H1 (cell line): ENCODE data around the gene KRTAP3-2. TPM values are rescaled to one million over a fixed set of nuclear protein-coding genes. Genes with fewer than 3 reads are reported as not detected.

Experiments used
- CTCF ChIA-PET: fragments of 300-600 bp; sonication (Branson Sonifier 250); formaldehyde crosslinking; loops from one replicate; lab custom pipeline; 2021; ENCODE audit not compliant: partially characterized antibody; lab: Charles Lee
- POLR2A ChIA-PET: fragments of 300-600 bp; sonication (Branson Sonifier 250); formaldehyde crosslinking; loops from one replicate; lab custom pipeline; 2021; ENCODE audit warnings: inconsistent platforms; ENCODE audit not compliant: partially characterized antibody; lab: Charles Lee
- DNase-seq, 2 experiments: peaks; one replicate each; pipeline versions ENCODE4 v3.0.0 to v3.0.0-alpha.2; 2010 to 2022; ENCODE audit warnings: low spot score in 2 of 2, low read depth in 1 of 2, mixed read lengths in 1 of 2
- FAIRE-seq: peaks from 2 replicates; lab custom pipeline; 2011; peaks lifted over from hg19 to GRCh38; lab: Jason Lieb, UNC
- H2AFZ ChIP-seq: 2 replicates; pipeline ENCODE4 v1.8.1; 2012; ENCODE audit warnings: low read length, inconsistent platforms
- H2AK5ac ChIP-seq: 2 replicates; pipeline ENCODE4 v1.6.1; 2013; ENCODE audit warnings: low read depth, low read length
- H2BK120ac ChIP-seq: replicated peaks from 2 replicates; pipeline ENCODE3; 2013; ENCODE audit warnings: low read depth, low read length, inconsistent platforms
- H2BK12ac ChIP-seq: 2 replicates; pipeline ENCODE4 v1.6.1; 2013; ENCODE audit warnings: low read depth, low read length
- H2BK15ac ChIP-seq: 2 replicates; pipeline ENCODE4 v1.6.1; 2013; ENCODE audit warnings: low read length
- H2BK20ac ChIP-seq: 2 replicates; pipeline ENCODE4 v1.6.1; 2013; ENCODE audit warnings: low read length
- H2BK5ac ChIP-seq: 2 replicates; pipeline ENCODE4 v1.6.1; 2013; ENCODE audit warnings: low read depth, low read length
- H3K14ac ChIP-seq: 2 replicates; pipeline ENCODE4 v1.6.1; 2013; ENCODE audit warnings: inconsistent platforms; ENCODE audit not compliant: insufficient read length
- H3K18ac ChIP-seq: 2 replicates; pipeline ENCODE4 v1.6.1; 2013; ENCODE audit warnings: low read length; ENCODE audit errors: extremely low read depth
- H3K23ac ChIP-seq: 2 replicates; pipeline ENCODE4 v1.6.1; 2013; ENCODE audit warnings: inconsistent platforms; ENCODE audit not compliant: insufficient read length
- H3K23me2 ChIP-seq: 2 replicates; pipeline ENCODE4 v1.6.1; 2013; ENCODE audit warnings: low read depth, low read length
- H3K27ac ChIP-seq: 2 replicates; pipeline ENCODE4 v1.6.1; 2011; ENCODE audit warnings: low read depth, low read length, inconsistent platforms
- H3K27me3 ChIP-seq, 4 experiments: replicated peaks in 1 of 4; 1 replicate in 1 of 4; 2 replicates in 3 of 4; pipeline versions ENCODE4 v1.6.1 to v1.8.1; 2011 to 2013; ENCODE audit warnings: low read length in 3 of 4, mild to moderate bottlenecking in 3 of 4, inconsistent platforms in 2 of 4, mixed read lengths in 2 of 4, moderate library complexity in 1 of 4; ENCODE audit not compliant: control insufficient read depth in 3 of 4, insufficient read depth in 3 of 4; ENCODE audit errors: extremely low read depth in 1 of 4
- H3K36me3 ChIP-seq, 4 experiments: 2 replicates each; pipeline versions ENCODE4 v1.6.1 to v1.8.1; 2011 to 2013; ENCODE audit warnings: mild to moderate bottlenecking in 4 of 4, low read length in 3 of 4, moderate library complexity in 2 of 4, control low read depth in 1 of 4, inconsistent platforms in 1 of 4; ENCODE audit not compliant: insufficient read depth in 4 of 4, control insufficient read depth in 2 of 4
- H3K4ac ChIP-seq: replicated peaks from 2 replicates; pipeline ENCODE3; 2013; ENCODE audit warnings: low read length, low read depth, mixed read lengths, inconsistent platforms; ENCODE audit not compliant: insufficient read length
- H3K4me1 ChIP-seq, 4 experiments: replicated peaks in 1 of 4; 1 replicate in 1 of 4; 2 replicates in 3 of 4; pipeline versions ENCODE4 v1.6.1 to v1.8.1; 2011 to 2013; ENCODE audit warnings: low read length in 3 of 4, inconsistent platforms in 2 of 4, mixed read lengths in 1 of 4; ENCODE audit not compliant: insufficient read depth in 4 of 4, control insufficient read depth in 3 of 4
- H3K4me2 ChIP-seq, 2 experiments: 2 replicates each; pipeline versions ENCODE4 v1.6.1 to v1.8.1; 2011 to 2013; ENCODE audit warnings: low read depth in 2 of 2, low read length in 2 of 2, control low read depth in 1 of 2, inconsistent platforms in 1 of 2, mild to moderate bottlenecking in 1 of 2; ENCODE audit not compliant: insufficient read depth in 1 of 2
- H3K4me3 ChIP-seq, 4 experiments: fragments of 200-600, 300-600 bp in 1 of 4; sonication (generic), shearing (Covaris generic), sonication (Bioruptor Twin) in 1 of 4; 2 replicates each; pipeline versions ENCODE4 v1.5.1 to v1.8.1; 2011 to 2016; ENCODE audit warnings: low read length in 4 of 4, low read depth in 3 of 4, control low read depth in 2 of 4, inconsistent platforms in 2 of 4, mild to moderate bottlenecking in 2 of 4, mixed read lengths in 1 of 4, moderate library complexity in 1 of 4; ENCODE audit not compliant: insufficient read depth in 2 of 4; ENCODE audit errors: extremely low read depth in 1 of 4
- H3K56ac ChIP-seq: replicated peaks from 2 replicates; pipeline ENCODE3; 2013; ENCODE audit warnings: low read depth, mild to moderate bottlenecking, mixed read lengths, low read length, inconsistent platforms; ENCODE audit not compliant: insufficient read length
- H3K79me1 ChIP-seq: 2 replicates; pipeline ENCODE4 v1.6.1; 2013; ENCODE audit warnings: low read depth, low read length, control low read depth
- H3K79me2 ChIP-seq, 2 experiments: 2 replicates each; pipeline versions ENCODE4 v1.6.1 to v1.8.1; 2012 to 2013; ENCODE audit warnings: low read length in 2 of 2, mild to moderate bottlenecking in 2 of 2, inconsistent platforms in 1 of 2; ENCODE audit not compliant: insufficient read depth in 2 of 2, control insufficient read depth in 1 of 2
- H3K9ac ChIP-seq, 4 experiments: replicated peaks in 1 of 4; 1 replicate in 1 of 4; 2 replicates in 3 of 4; pipeline versions ENCODE4 v1.6.1 to v1.8.1; 2011 to 2013; ENCODE audit warnings: low read depth in 3 of 4, low read length in 3 of 4, control low read depth in 2 of 4, mild to moderate bottlenecking in 2 of 4, moderate library complexity in 2 of 4, inconsistent platforms in 1 of 4; ENCODE audit errors: extremely low read depth in 1 of 4
- H3K9me3 ChIP-seq, 2 experiments: 2 replicates each; pipeline versions ENCODE4 v1.6.1 to v1.8.1; 2012 to 2013; ENCODE audit warnings: mild to moderate bottlenecking in 2 of 2, moderate library complexity in 2 of 2, control low read depth in 1 of 2, inconsistent platforms in 1 of 2, low read depth in 1 of 2, low read length in 1 of 2, mixed read lengths in 1 of 2; ENCODE audit not compliant: insufficient read depth in 2 of 2
- H4K20me1 ChIP-seq, 2 experiments: replicated peaks in 1 of 2; 2 replicates each; pipeline versions ENCODE3 to v1.8.1; 2011 to 2013; ENCODE audit warnings: inconsistent platforms in 2 of 2, low read length in 2 of 2, mild to moderate bottlenecking in 1 of 2; ENCODE audit not compliant: insufficient read depth in 2 of 2, control insufficient read depth in 1 of 2
- H4K5ac ChIP-seq: 2 replicates; pipeline ENCODE4 v1.6.1; 2013; ENCODE audit warnings: low read length, low read depth, mixed read lengths, inconsistent platforms; ENCODE audit not compliant: insufficient read length
- H4K8ac ChIP-seq: 2 replicates; pipeline ENCODE4 v1.8.0; 2013; ENCODE audit warnings: mild to moderate bottlenecking, moderate library complexity, low read length, inconsistent platforms; ENCODE audit not compliant: insufficient read depth; ENCODE audit errors: extremely low read depth
- H4K91ac ChIP-seq: replicated peaks from 2 replicates; pipeline ENCODE3; 2013; ENCODE audit warnings: low read length, mixed read lengths, inconsistent platforms; ENCODE audit not compliant: insufficient read length
- ASH2L ChIP-seq: fragments of 200-600, 300-600 bp; sonication (generic); IDR thresholded peaks from one replicate; pipeline ENCODE4 v1.7.1; 2017; ENCODE audit warnings: low read length
- ATF3 ChIP-seq: IDR thresholded peaks from 2 replicates; pipeline ENCODE4 v1.6.1; 2011; ENCODE audit warnings: low read depth, mild to moderate bottlenecking, low read length; ENCODE audit not compliant: insufficient read depth
- CEBPB ChIP-seq: IDR thresholded peaks from 2 replicates; pipeline ENCODE4 v1.6.1; 2012; ENCODE audit warnings: low read depth, low read length
- JUND ChIP-seq: IDR thresholded peaks from 2 replicates; pipeline ENCODE4 v1.6.1; 2011; ENCODE audit warnings: mild to moderate bottlenecking, improper control_type of control experiment, low read length
- NANOG ChIP-seq: IDR thresholded peaks from 2 replicates; pipeline ENCODE4 v1.6.1; 2011; ENCODE audit warnings: low read length, low read depth, mild to moderate bottlenecking, inconsistent platforms; ENCODE audit not compliant: insufficient read depth, poor library complexity, severe bottlenecking
- POLR2A ChIP-seq, 2 experiments: IDR thresholded peaks; 1 replicate in 1 of 2; 2 replicates in 1 of 2; pipeline ENCODE4 v1.6.1; 2011; ENCODE audit warnings: low read depth in 2 of 2, low read length in 2 of 2, mild to moderate bottlenecking in 2 of 2; ENCODE audit errors: control extremely low read depth in 1 of 2
- RFX5 ChIP-seq: IDR thresholded peaks from 2 replicates; pipeline ENCODE4 v1.6.1; 2011; ENCODE audit warnings: low read depth, low read length, improper control_type of control experiment, borderline replicate concordance
- SIRT6 ChIP-seq: IDR thresholded peaks from one replicate; pipeline ENCODE4 v1.7.1; 2012; ENCODE audit warnings: low read length, inconsistent platforms
- SIX5 ChIP-seq: IDR thresholded peaks from 2 replicates; pipeline ENCODE4 v1.6.1; 2011; ENCODE audit warnings: mild to moderate bottlenecking, low read depth, low read length
- SP4 ChIP-seq: IDR thresholded peaks from 2 replicates; pipeline ENCODE4 v1.6.1; 2012; ENCODE audit warnings: low read length, inconsistent platforms
- SUZ12 ChIP-seq: fragments of 200-600 bp; sonication (generic); IDR thresholded peaks from 2 replicates; pipeline ENCODE4 v1.6.1; 2012; ENCODE audit warnings: mild to moderate bottlenecking, inconsistent platforms, low read length, moderate library complexity, mixed read lengths
- YY1 ChIP-seq: IDR thresholded peaks from 2 replicates; pipeline ENCODE4 v1.6.1; 2011; ENCODE audit warnings: low read depth, mild to moderate bottlenecking, low read length
- WGBS, 2 experiments: shearing (Covaris generic) in 1 of 2; methylation state at CpG; one replicate each; pipeline versions ENCODE4 v1.1.6 to v1.1.7; 2013 to 2015; ENCODE audit warnings: low lambda C conversion rate in 2 of 2, mixed read lengths in 2 of 2, inconsistent platforms in 1 of 2, low coverage in 1 of 2, missing lambda C conversion rate in 1 of 2; ENCODE audit not compliant: insufficient replicate concordance in 2 of 2, insufficient coverage in 1 of 2, insufficient read length in 1 of 2; ENCODE audit errors: extremely low coverage in 1 of 2, missing lambda C conversion rate in 1 of 2; 5-methylcytosine and 5-hydroxymethylcytosine counted together
- polyA plus RNA-seq, 7 experiments: library from polyadenylated mRNA; depleted of rRNA in 3 of 7; stranded (reverse) in 5 of 7; unstranded in 2 of 7; fragments of >200 nt in 5 of 7; fragments of 200-250 nt in 2 of 7; gene quantifications; 1 replicate in 5 of 7; 2 replicates in 1 of 7; 4 replicates in 1 of 7; pipeline versions ENCODE4 v1.2.1 to v1.2.3, GENCODE V29; 2011 to 2013; ENCODE audit warnings: missing spikeins in 2 of 7, mixed read lengths in 2 of 7
- total RNA-seq: library from RNA; stranded (reverse); fragmentation: NEBNext Ultra II Directional; extraction: Animal tissue kit (Norgen Biotek cat#: 25700); gene quantifications from 2 replicates; pipeline ENCODE4 v1.2.1, GENCODE V29; 2021

Gene KRTAP3-2
- total and polyA plus RNA-seq, 2 of the 8 experiments (the other 6 are each of a cell fraction or from before 2014, with no cell fraction given), result not detected

GRCh38 chr17:41001795-41002194 is 2.1 kb upstream of the KRTAP3-2 start:
- WGBS, 2 experiments, result 91% methylated on average over 4 of the region's 4 CpGs; no CpG with 5 or more reads in 1 of the 2 experiments
- POLR2A ChIA-PET, result no interaction called here

More at GRCh38 chr17:41001795-41002194, 2.1 kb upstream of the KRTAP3-2 start:
- H3K27me3 ChIP-seq, result no peaks in the 10 kb centered on the region
- H3K4ac ChIP-seq, result no peak overlapping the region
- no peak overlapping the region for H4K5ac ChIP-seq
- no peak overlapping the region for H2BK20ac ChIP-seq
- H3K9ac ChIP-seq, result no peak overlapping the region
- H3K23ac ChIP-seq, result no peak overlapping the region
- H3K4me1 ChIP-seq, result no peaks in the 10 kb centered on the region; a peak in 1 of 7 replicates
- H3K79me1 ChIP-seq, result no peaks in the 10 kb centered on the region
- H3K56ac ChIP-seq, result no peak overlapping the region
- H3K4me3 ChIP-seq, result no peak overlapping the region
- H3K27ac ChIP-seq, result no peak overlapping the region
- H2BK5ac ChIP-seq, result no peak overlapping the region
- no peak overlapping the region for H4K91ac ChIP-seq
- H3K4me2 ChIP-seq, result no peak overlapping the region
- no peak overlapping the region for H4K8ac ChIP-seq
- H3K23me2 ChIP-seq, result no peaks in the 10 kb centered on the region
- no peak for DNase-seq
- no peak overlapping the region for H2BK15ac ChIP-seq
- H2AK5ac ChIP-seq, result no peak overlapping the region
- H4K20me1 ChIP-seq, result no peaks in the 10 kb centered on the region
- H2BK120ac ChIP-seq, result no peak overlapping the region
- FAIRE-seq, result no peak
- TF ChIP-seq RFX5, result no peak
- no peak for TF ChIP-seq ASH2L
- TF ChIP-seq CEBPB, result no peak
- no peak for TF ChIP-seq POLR2A (IDR thresholded peaks at IDR 0.05; ENCODE audit: control extremely low read depth in 1 of 2, low read depth in 2 of 2, low read length in 2 of 2)
- TF ChIP-seq SIRT6, result no peak
- TF ChIP-seq YY1, result no peak
- TF ChIP-seq SIX5, result no peak
- no peak for TF ChIP-seq ATF3
- TF ChIP-seq NANOG, result no peak
- no peak for TF ChIP-seq SUZ12
- no peak for TF ChIP-seq SP4
- TF ChIP-seq JUND, result no peak
- no peak overlapping the region for H2AFZ ChIP-seq
- H3K18ac ChIP-seq, result no peak overlapping the region
- H3K9me3 ChIP-seq, result no peaks in the 10 kb centered on the region
- H3K14ac ChIP-seq, result no peak overlapping the region
- CTCF ChIA-PET, result interaction anchor here (1.0 kb wide), 1 partner anchor 38 kb away, joined by 3 read pairs; no protein-coding TSS in a partner anchor
- H2BK12ac ChIP-seq, result no peak overlapping the region
- no peaks in the 10 kb centered on the region for H3K36me3 ChIP-seq
- no peaks in the 10 kb centered on the region for H3K79me2 ChIP-seq
